AG04450 (cell line): Measurements from ENCODE around the gene ECHS1. TPM values are rescaled to one million over a fixed set of nuclear protein-coding genes. Genes with fewer than 3 reads are reported as not detected.

Experiments
- CTCF ChIA-PET: fragments of 300-600, 350-600 bp; formaldehyde crosslinking; extraction: SDS; loops from one replicate; lab custom pipeline; 2022; ENCODE audit warnings: antibody characterized with exemption, inconsistent platforms; lab: Charles Lee
- POLR2A ChIA-PET: fragments of 350-600 bp; formaldehyde crosslinking; extraction: SDS; loops from one replicate; lab custom pipeline; 2021; ENCODE audit warnings: antibody characterized with exemption, inconsistent platforms; lab: Yijun Ruan, JAX
- DNase-seq: peaks from one replicate; pipeline ENCODE4 v3.0.0-alpha.2; 2011; ENCODE audit warnings: low read depth, low spot score
- H3K27ac ChIP-seq: one replicate; pipeline ENCODE4 v1.5.1; 2012; ENCODE audit warnings: low read depth, low read length, control low read depth
- H3K27me3 ChIP-seq: one replicate; pipeline ENCODE4 v1.6.0; 2012; ENCODE audit warnings: low read length; ENCODE audit not compliant: control insufficient read depth, insufficient read depth
- H3K4me3 ChIP-seq: 2 replicates; pipeline ENCODE4 v1.5.1; 2011; ENCODE audit warnings: mild to moderate bottlenecking, low read depth, low read length, control low read depth
- H3K9me3 ChIP-seq: 2 replicates; pipeline ENCODE4 v1.5.1; 2012; ENCODE audit warnings: low read length; ENCODE audit not compliant: control insufficient read depth, insufficient read depth
- polyA plus RNA-seq: library from polyadenylated mRNA; depleted of rRNA; stranded (reverse); fragments of >200 nt; gene quantifications from 2 replicates; pipeline ENCODE4 v1.2.3, GENCODE V29; 2011
- TF ChIP-seq, protein P1 (sequence below): IDR thresholded peaks from 2 replicates; pipeline ENCODE4 v1.5.1; 2011; ENCODE audit warnings: low read depth, low read length, control low read depth, inconsistent platforms

The ECHS1 gene
- polyA plus RNA-seq, 1 experiment = 56.6 TPM

DNA sequence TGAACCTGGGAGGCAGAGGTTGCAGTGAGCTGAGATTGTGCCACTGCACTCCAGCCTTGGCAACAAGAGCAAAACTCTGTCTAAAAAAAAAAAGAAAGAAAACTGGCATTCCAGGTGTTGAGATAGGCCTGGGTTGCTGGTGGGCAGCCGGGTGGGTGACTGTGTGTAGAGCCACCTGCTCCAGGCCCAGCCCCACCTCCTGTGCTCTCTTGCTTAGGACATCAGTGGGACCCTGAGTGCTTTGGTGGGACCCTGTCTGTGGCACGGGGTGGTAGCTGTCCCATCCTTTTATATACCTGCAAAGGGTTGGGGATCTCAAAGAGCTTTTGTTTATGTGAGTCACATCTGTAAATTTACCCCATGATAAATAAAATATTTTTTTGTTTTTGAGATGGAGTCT, 12.1 kb upstream of the ECHS1 start:
- Histone ChIP-seq H3K4me3 (no peak overlapping the region), H3K9me3 (no peaks in the 10 kb centered on the region; the same call in 1 of the 2 replicates), H3K27me3 (no peaks in the 10 kb centered on the region), H3K27ac (no peak overlapping the region)
- TF ChIP-seq, protein P1, sequence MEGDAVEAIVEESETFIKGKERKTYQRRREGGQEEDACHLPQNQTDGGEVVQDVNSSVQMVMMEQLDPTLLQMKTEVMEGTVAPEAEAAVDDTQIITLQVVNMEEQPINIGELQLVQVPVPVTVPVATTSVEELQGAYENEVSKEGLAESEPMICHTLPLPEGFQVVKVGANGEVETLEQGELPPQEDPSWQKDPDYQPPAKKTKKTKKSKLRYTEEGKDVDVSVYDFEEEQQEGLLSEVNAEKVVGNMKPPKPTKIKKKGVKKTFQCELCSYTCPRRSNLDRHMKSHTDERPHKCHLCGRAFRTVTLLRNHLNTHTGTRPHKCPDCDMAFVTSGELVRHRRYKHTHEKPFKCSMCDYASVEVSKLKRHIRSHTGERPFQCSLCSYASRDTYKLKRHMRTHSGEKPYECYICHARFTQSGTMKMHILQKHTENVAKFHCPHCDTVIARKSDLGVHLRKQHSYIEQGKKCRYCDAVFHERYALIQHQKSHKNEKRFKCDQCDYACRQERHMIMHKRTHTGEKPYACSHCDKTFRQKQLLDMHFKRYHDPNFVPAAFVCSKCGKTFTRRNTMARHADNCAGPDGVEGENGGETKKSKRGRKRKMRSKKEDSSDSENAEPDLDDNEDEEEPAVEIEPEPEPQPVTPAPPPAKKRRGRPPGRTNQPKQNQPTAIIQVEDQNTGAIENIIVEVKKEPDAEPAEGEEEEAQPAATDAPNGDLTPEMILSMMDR = no peak
- ChIA-PET POLR2A (no interaction called here), CTCF (no interaction called here)
- DNase-seq = no peak

DNA sequence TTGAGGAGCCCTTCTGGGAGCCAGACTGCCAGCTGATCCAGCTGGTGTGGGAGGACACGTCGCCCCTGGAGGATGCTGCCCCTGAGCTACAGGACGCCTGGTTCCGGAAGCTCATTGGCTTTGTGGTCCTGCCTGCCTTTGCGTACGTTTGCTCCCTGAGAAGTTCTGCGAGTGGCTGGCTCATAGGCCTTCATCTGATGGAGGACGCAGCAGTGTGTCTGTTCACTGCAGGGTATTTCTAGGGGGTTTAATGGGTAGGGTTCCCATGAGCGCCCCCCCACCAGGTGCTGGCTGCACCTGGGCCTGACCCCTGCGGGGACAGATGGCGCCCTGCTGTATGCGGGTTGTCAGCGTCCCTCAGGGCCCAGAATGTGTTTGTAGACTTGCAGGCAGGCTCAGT, 10.9 kb upstream of the ECHS1 start:
- Histone ChIP-seq H3K4me3 (no peak overlapping the region), H3K9me3 (no peaks in the 10 kb centered on the region; the same call in 1 of the 2 replicates), H3K27ac (no peak overlapping the region), H3K27me3 (no peaks in the 10 kb centered on the region)
- POLR2A ChIA-PET = no interaction called here
- no peak for DNase-seq
- TF ChIP-seq, protein P1 = no peak
- CTCF ChIA-PET = no interaction called here

DNA sequence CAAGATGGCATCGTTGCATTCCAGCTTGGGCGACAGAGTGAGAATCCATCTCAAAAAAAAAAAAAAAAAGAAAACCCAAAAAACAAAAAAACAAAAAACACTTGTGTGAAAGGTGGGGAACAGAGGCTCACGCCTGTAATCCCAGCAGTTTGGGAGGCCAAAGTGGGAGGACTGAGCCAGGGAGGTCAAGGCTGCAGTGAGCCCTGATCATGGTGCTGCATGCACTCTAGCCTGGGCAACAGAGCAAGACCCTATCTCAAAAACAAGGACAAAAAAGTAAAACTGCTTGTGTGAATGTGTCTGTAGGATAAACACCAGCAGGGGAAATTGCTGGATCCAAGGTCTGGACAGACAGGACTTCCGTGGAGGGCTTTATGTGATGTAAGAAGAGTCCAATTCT, 10.4 kb upstream of the ECHS1 start:
- DNase-seq = no peak
- no peak overlapping the region for H3K4me3 ChIP-seq
- ChIA-PET POLR2A (no interaction called here), CTCF (no interaction called here)
- TF ChIP-seq, protein P1 = no peak
- H3K27ac ChIP-seq = no peak overlapping the region
- no peaks in the 10 kb centered on the region; the same call in 1 of the 2 replicates for H3K9me3 ChIP-seq
- H3K27me3 ChIP-seq = no peaks in the 10 kb centered on the region

DNA sequence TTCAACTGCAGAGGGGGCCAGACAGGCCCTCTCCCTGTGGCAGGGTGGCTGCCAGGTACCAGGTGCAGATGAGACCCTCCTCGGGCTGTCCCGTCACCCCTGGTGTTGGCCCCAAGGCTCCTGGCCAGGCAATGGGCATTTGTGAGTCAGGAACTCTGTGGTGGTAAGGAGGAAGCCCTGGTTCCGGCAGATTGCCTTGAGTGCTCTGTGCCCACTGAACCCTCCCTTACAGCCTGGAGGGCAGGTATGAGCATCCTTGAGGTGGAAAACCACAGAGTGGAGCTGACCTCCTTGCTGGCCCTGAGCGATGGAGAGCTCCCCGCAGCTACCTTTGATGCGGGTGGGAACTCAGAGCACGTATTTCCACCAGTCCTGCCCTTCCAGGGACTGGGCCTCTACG, 7.9 kb upstream of the ECHS1 start:
- H3K27ac ChIP-seq = no peak overlapping the region
- TF ChIP-seq, protein P1 = no peak
- no peak overlapping the region for H3K4me3 ChIP-seq
- CTCF ChIA-PET = no interaction called here
- DNase-seq = no peak
- no peaks in the 10 kb centered on the region; the same call in 1 of the 2 replicates for H3K9me3 ChIP-seq
- POLR2A ChIA-PET = no interaction called here
- H3K27me3 ChIP-seq = no peaks in the 10 kb centered on the region

DNA sequence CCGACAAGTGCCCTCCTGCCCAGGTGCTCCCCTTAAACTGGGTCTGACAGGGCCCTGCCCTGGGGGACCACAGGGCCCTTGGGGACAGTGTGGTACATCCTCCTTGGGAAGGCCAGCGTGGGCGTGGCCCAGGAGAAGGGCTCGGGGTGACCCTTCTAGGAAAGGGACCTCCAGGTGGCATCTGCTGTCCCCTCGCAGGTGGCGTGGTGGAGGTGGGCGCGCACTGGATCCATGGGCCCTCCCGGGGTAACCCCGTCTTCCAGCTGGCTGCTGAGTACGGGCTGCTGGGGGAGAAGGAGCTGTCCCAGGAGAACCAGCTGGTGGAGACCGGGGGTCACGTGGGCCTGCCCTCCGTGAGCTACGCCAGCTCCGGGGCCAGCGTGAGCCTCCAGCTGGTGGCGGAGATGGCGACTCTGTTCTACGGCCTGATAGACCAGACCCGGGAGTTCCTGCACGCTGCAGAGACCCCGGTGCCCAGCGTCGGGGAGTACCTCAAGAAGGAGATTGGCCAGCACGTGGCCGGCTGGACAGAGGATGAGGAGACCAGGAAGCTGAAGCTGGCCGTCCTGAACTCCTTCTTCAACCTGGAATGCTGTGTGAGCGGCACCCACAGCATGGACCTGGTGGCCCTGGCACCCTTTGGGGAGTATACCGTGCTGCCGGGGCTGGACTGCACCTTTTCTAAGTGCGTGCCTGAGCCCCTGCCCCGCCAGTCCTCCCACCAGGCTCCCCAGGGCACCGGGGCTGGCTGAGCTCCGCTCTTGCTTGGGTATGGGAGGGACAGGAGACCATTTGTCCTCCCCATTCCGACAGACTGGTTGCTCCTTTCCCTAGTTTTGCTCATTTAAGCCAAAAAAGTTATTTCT, 6.9 kb upstream of the ECHS1 start:
- no peak for DNase-seq
- Histone ChIP-seq H3K27ac (no peak overlapping the region), H3K27me3 (no peaks in the 10 kb centered on the region), H3K9me3 (no peaks in the 10 kb centered on the region; the same call in 1 of the 2 replicates), H3K4me3 (peak overlapping the region; percentile 58)
- CTCF ChIA-PET = no interaction called here
- TF ChIP-seq, protein P1 = no peak
- POLR2A ChIA-PET = no interaction called here
